K562 (cell line): ENCODE measurements around the gene FAM240A.

Source experiments
- FOXA3 ChIP-seq, 2 experiments: fragments of 450-650 bp in 1 of 2; sonication (generic) in 1 of 2; formaldehyde crosslinking; IDR thresholded peaks in 1 of 2; conservative IDR thresholded peaks in 1 of 2; 2 replicates each; pipeline versions ENCODE4 v1.4.0 to v1.8.0; 2020 to 2022; ENCODE audit warnings: mild to moderate bottlenecking in 2 of 2, missing genetic modification reagents in 1 of 2
- MAFK ChIP-seq: IDR thresholded peaks from 2 replicates; pipeline ENCODE4 v1.6.1; 2011; ENCODE audit warnings: low read length, improper control_type of control experiment
- PCBP1 ChIP-seq: fragments of 200-400 bp; formaldehyde crosslinking; IDR thresholded peaks from 2 replicates; pipeline ENCODE4 v1.6.1; 2018; ENCODE audit warnings: mild to moderate bottlenecking, low read depth, low read length; ENCODE audit not compliant: poor library complexity, severe bottlenecking
- TF ChIP-seq, protein P1 (sequence below), 3 experiments: IDR thresholded peaks in 2 of 3; conservative IDR thresholded peaks in 1 of 3; 2 replicates each; pipeline ENCODE4 v1.5.1; 2011 to 2012; ENCODE audit warnings: low read length in 3 of 3, mild to moderate bottlenecking in 3 of 3, control low read depth in 2 of 3, improper control_type of control experiment in 1 of 3, inconsistent platforms in 1 of 3, low read depth in 1 of 3, mixed read lengths in 1 of 3, moderate library complexity in 1 of 3; ENCODE audit not compliant: insufficient read depth in 2 of 3
- TF ChIP-seq, protein P2 (sequence below): IDR thresholded peaks from 2 replicates; pipeline ENCODE4 v1.6.1; 2012; ENCODE audit warnings: low read depth, low read length, improper control_type of control experiment, borderline replicate concordance

DNA sequence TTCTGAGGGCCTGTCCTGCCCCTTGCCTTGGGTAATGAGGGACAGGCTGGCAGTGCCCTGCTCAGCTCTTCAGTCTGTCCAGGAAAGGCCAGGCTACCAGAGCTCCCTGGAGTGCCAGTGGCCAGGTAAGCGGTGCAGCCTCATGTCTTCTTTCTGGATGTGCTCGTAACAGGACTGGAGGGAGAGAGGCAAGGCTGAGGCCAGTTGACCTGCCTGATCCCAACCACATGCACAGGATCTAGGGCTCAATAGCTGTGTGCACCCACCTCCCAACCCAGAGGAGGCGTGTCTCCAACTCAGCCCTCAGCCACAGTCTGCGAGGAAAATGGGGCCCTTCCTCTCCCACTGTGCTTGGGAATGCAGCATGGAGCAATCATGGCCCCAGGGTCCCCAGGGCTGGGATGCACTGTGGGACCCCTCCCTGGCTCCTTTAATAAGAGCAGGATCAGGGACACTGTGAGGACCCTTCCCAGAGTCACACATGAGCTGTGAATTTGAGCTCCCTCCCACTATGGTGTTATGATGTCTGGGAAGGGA, 58.6 kb downstream of the FAM240A start:
- TF ChIP-seq FOXA3 (CRISPR knock-in tag; conservative IDR thresholded peaks at IDR 0.05 in 1 of 2, IDR thresholded peaks at IDR 0.05 in 1 of 2) = no peak
- TF ChIP-seq, protein P1, sequence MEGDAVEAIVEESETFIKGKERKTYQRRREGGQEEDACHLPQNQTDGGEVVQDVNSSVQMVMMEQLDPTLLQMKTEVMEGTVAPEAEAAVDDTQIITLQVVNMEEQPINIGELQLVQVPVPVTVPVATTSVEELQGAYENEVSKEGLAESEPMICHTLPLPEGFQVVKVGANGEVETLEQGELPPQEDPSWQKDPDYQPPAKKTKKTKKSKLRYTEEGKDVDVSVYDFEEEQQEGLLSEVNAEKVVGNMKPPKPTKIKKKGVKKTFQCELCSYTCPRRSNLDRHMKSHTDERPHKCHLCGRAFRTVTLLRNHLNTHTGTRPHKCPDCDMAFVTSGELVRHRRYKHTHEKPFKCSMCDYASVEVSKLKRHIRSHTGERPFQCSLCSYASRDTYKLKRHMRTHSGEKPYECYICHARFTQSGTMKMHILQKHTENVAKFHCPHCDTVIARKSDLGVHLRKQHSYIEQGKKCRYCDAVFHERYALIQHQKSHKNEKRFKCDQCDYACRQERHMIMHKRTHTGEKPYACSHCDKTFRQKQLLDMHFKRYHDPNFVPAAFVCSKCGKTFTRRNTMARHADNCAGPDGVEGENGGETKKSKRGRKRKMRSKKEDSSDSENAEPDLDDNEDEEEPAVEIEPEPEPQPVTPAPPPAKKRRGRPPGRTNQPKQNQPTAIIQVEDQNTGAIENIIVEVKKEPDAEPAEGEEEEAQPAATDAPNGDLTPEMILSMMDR (IDR thresholded peaks at IDR 0.05 in 2 of 3, conservative IDR thresholded peaks at IDR 0.05 in 1 of 3; ENCODE audit: insufficient read depth in 2 of 3, low read depth in 1 of 3, low read length in 3 of 3) = no peak
- TF ChIP-seq MAFK = no peak
- TF ChIP-seq PCBP1 = no peak
- TF ChIP-seq, protein P2, sequence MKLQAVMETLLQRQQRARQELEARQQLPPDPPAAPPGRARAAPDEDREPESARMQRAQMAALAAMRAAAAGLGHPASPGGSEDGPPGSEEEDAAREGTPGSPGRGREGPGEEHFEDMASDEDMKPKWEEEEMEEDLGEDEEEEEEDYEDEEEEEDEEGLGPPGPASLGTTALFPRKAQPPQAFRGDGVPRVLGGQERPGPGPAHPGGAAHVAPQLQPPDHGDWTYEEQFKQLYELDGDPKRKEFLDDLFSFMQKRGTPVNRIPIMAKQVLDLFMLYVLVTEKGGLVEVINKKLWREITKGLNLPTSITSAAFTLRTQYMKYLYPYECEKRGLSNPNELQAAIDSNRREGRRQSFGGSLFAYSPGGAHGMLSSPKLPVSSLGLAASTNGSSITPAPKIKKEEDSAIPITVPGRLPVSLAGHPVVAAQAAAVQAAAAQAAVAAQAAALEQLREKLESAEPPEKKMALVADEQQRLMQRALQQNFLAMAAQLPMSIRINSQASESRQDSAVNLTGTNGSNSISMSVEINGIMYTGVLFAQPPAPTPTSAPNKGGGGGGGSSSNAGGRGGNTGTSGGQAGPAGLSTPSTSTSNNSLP = no peak
